Measurements from ENCODE around the gene OTUD1.
"Not testable (repeated sequence)": the region's sequence is repeated elsewhere in the genome, so short reads cannot be mapped to it uniquely, and the experiment has no call there.

DNA sequence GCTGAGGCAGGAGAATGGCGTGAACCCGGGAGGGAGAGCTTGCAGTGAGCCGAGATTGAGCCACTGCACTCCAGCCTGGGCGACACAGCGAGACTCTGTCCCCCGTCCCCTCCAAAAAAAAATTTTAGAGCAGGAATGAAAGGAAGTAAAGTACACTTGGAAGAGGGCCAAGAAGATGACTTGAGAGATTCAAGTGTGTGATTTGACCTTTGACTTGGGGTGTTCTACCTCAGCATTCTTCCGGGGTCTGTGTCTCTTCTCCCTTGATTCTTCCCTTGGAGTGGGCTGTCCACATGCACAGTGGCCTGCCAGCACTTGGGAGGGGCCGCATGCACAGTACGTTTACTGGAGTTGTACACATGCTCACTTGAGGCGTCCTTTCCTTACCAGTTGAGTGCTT, 48.5 kb upstream of the OTUD1 start:
- TF ChIP-seq NKRF (conservative IDR thresholded peaks at IDR 0.05); CTCF (IDR thresholded peaks at IDR 0.05 in 2 of 3, conservative IDR thresholded peaks at IDR 0.05 in 1 of 3; ENCODE audit: control insufficient read depth in 2 of 3, extremely low read depth in 1 of 3, insufficient read depth in 1 of 3, low read depth in 3 of 3, low read length in 3 of 3); TAF1 (IDR thresholded peaks at IDR 0.05; ENCODE audit: borderline replicate concordance, low read depth, low read length); ZNF384 (IDR thresholded peaks at IDR 0.05; ENCODE audit: borderline replicate concordance, low read depth, low read length); RFX5 (IDR thresholded peaks at IDR 0.05; ENCODE audit: low read depth, low read length); ATF7 (IDR thresholded peaks at IDR 0.05; ENCODE audit: low read depth); EP300 (IDR thresholded peaks at IDR 0.05; ENCODE audit: borderline replicate concordance in 1 of 2, control insufficient read depth in 1 of 2, low read depth in 2 of 2, low read length in 2 of 2); SIN3A (IDR thresholded peaks at IDR 0.05; ENCODE audit: low read depth, low read length): not testable (repeated sequence)

Data from GM12878 (cell line).